K562 (cell line): Measurements from ENCODE around the gene FOXJ2. TPM values are rescaled to one million over a fixed set of nuclear protein-coding genes. Genes with fewer than 3 reads are reported as not detected.

Experiments used
- CBX5 ChIP-seq: IDR thresholded peaks from 2 replicates; pipeline ENCODE4 v1.6.1; 2014; ENCODE audit warnings: low read depth, borderline replicate concordance
- CHD2 ChIP-seq: IDR thresholded peaks from 2 replicates; pipeline ENCODE4 v1.6.1; 2011; ENCODE audit warnings: low read depth, low read length
- CUX1 ChIP-seq: fragments of 200-800 bp; sonication (Bioruptor generic); IDR thresholded peaks from 2 replicates; pipeline ENCODE4 v1.6.1; 2016; ENCODE audit warnings: missing genetic modification characterization, missing compliant biosample characterization
- DPF2 ChIP-seq: fragments of 450-650 bp; IDR thresholded peaks from 2 replicates; pipeline ENCODE4 v1.6.1; 2016
- EP300 ChIP-seq: IDR thresholded peaks from 2 replicates; pipeline ENCODE4 v1.6.1; 2012; ENCODE audit warnings: low read length, improper control_type of control experiment
- IRF9 ChIP-seq: fragments of 450-650 bp; IDR thresholded peaks from 2 replicates; pipeline ENCODE4 v1.6.1; 2016; ENCODE audit warnings: missing biosample characterization, missing genetic modification characterization
- KDM1A ChIP-seq, 2 experiments: fragments of 450-650 bp; IDR thresholded peaks; 2 replicates each; pipeline ENCODE4 v1.6.1; 2016; ENCODE audit warnings: mild to moderate bottlenecking in 2 of 2
- NFYB ChIP-seq: IDR thresholded peaks from 2 replicates; pipeline ENCODE4 v1.6.1; 2011; ENCODE audit warnings: mild to moderate bottlenecking, moderate library complexity; ENCODE audit not compliant: insufficient read length; ENCODE audit errors: extremely low read depth
- polyA plus RNA-seq, 8 experiments: library from polyadenylated mRNA; depleted of rRNA in 4 of 8; stranded (reverse) in 5 of 8; unstranded in 3 of 8; fragments of >200 nt; fragmentation: Nextera tagmentation in 2 of 8; fragmentation: Illumina TruSeq in 1 of 8; extraction: Ambion mirVana in 2 of 8; extraction: Trizol in 1 of 8; gene quantifications; 2 replicates each; pipeline versions ENCODE4 v1.2.1 to v1.2.3, GENCODE V29; 2011 to 2014; ENCODE audit warnings: inconsistent platforms in 1 of 8, missing spikeins in 1 of 8
- total RNA-seq, 7 experiments: library from RNA; depleted of rRNA in 6 of 7; stranded (reverse); fragments of >200 nt in 6 of 7; fragmentation: Illumina TruSeq in 2 of 7; extraction: Trizol in 2 of 7; gene quantifications; 2 replicates each; pipeline versions ENCODE4 v1.2.1 to v1.2.3, GENCODE V29; 2011 to 2021; ENCODE audit warnings: low replicate concordance in 1 of 7
- TF ChIP-seq, protein P1 (sequence below): fragments of 250-450 bp; sonication (Bioruptor Pico); IDR thresholded peaks from 2 replicates; pipeline ENCODE4 v1.5.0; 2020; ENCODE audit warnings: mild to moderate bottlenecking
- TF ChIP-seq, protein P2 (sequence below): sonication (generic); formaldehyde crosslinking; IDR thresholded peaks from 2 replicates; pipeline ENCODE4 v1.8.0; 2022; ENCODE audit warnings: mild to moderate bottlenecking, missing genetic modification reagents
- TF ChIP-seq, protein P3 (sequence below): fragments of 250-450 bp; sonication (Bioruptor Pico); IDR thresholded peaks from 2 replicates; pipeline ENCODE4 v1.5.0; 2021; ENCODE audit warnings: mild to moderate bottlenecking, borderline replicate concordance

Gene FOXJ2
- total and polyA plus RNA-seq, 9 of the 15 experiments (the other 6 are each of a cell fraction or from before 2014, with no cell fraction given) = 1.0 to 7.5 (median 2.4) TPM

DNA sequence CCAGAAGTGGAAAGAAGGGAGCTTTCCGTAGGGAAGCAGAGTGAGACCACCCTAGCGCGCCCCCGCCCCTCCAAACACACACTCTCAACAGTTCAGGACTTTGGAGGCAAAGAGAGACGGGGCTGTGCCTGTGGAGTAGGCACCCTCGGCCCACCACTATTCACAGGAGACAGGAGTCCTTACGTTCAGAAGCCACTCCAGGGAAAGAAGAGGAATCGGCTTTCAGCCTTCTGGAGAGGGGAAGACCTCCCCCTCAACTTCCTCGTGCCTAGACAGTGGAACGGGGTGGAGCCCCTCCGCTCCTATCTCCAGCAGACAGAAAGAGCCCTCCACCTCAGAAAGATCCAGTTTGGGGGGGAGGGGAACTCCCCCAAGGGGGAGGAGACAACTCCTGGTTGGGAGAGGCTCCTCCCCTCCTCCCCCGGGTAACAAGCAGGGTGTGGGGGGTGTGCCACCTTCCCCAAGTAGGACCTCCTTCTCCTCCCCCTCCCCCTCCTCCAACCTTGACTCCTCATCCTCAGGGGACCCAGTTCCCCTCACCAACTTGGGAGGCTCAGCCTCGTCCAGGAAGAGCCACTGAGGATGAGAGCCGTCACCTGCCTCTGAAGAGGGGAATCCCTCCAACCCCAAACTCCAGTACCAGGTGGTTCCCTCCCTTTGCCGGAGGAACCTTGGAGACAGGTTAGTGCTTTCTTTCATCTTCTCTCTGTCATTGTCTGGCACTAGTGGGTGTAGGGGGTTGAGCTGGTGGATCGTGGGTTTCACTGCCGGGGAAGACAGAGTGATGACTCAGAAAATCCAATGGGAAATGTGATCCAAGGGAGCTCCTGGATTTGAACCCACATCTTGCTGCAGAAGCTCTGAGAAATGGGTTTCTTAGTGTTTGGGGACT lies 883 bp downstream of the FOXJ2 start (continued):
- TF ChIP-seq CBX5 (no peak), KDM1A (IDR thresholded peaks at IDR 0.05) (peak in 1 of 2 experiments; percentile 29; a peak in 2 of 4 replicates), DPF2 (peak; percentile 50; the same call in 1 of the 2 replicates), IRF9 (tag) (no peak), EP300 (peak; percentile 39; the same call in 1 of the 2 replicates), CHD2 (peak; percentile 19; the same call in 1 of the 2 replicates), NFYB (no peak), CUX1 (no peak)
- TF ChIP-seq, protein P1, sequence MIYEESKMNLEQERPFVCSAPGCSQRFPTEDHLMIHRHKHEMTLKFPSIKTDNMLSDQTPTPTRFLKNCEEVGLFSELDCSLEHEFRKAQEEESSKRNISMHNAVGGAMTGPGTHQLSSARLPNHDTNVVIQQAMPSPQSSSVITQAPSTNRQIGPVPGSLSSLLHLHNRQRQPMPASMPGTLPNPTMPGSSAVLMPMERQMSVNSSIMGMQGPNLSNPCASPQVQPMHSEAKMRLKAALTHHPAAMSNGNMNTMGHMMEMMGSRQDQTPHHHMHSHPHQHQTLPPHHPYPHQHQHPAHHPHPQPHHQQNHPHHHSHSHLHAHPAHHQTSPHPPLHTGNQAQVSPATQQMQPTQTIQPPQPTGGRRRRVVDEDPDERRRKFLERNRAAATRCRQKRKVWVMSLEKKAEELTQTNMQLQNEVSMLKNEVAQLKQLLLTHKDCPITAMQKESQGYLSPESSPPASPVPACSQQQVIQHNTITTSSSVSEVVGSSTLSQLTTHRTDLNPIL (CRISPR knock-in tag) = no peak
- TF ChIP-seq, protein P2, sequence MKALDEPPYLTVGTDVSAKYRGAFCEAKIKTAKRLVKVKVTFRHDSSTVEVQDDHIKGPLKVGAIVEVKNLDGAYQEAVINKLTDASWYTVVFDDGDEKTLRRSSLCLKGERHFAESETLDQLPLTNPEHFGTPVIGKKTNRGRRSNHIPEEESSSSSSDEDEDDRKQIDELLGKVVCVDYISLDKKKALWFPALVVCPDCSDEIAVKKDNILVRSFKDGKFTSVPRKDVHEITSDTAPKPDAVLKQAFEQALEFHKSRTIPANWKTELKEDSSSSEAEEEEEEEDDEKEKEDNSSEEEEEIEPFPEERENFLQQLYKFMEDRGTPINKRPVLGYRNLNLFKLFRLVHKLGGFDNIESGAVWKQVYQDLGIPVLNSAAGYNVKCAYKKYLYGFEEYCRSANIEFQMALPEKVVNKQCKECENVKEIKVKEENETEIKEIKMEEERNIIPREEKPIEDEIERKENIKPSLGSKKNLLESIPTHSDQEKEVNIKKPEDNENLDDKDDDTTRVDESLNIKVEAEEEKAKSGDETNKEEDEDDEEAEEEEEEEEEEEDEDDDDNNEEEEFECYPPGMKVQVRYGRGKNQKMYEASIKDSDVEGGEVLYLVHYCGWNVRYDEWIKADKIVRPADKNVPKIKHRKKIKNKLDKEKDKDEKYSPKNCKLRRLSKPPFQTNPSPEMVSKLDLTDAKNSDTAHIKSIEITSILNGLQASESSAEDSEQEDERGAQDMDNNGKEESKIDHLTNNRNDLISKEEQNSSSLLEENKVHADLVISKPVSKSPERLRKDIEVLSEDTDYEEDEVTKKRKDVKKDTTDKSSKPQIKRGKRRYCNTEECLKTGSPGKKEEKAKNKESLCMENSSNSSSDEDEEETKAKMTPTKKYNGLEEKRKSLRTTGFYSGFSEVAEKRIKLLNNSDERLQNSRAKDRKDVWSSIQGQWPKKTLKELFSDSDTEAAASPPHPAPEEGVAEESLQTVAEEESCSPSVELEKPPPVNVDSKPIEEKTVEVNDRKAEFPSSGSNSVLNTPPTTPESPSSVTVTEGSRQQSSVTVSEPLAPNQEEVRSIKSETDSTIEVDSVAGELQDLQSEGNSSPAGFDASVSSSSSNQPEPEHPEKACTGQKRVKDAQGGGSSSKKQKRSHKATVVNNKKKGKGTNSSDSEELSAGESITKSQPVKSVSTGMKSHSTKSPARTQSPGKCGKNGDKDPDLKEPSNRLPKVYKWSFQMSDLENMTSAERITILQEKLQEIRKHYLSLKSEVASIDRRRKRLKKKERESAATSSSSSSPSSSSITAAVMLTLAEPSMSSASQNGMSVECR (CRISPR knock-in tag) = no peak
- TF ChIP-seq, protein P3, sequence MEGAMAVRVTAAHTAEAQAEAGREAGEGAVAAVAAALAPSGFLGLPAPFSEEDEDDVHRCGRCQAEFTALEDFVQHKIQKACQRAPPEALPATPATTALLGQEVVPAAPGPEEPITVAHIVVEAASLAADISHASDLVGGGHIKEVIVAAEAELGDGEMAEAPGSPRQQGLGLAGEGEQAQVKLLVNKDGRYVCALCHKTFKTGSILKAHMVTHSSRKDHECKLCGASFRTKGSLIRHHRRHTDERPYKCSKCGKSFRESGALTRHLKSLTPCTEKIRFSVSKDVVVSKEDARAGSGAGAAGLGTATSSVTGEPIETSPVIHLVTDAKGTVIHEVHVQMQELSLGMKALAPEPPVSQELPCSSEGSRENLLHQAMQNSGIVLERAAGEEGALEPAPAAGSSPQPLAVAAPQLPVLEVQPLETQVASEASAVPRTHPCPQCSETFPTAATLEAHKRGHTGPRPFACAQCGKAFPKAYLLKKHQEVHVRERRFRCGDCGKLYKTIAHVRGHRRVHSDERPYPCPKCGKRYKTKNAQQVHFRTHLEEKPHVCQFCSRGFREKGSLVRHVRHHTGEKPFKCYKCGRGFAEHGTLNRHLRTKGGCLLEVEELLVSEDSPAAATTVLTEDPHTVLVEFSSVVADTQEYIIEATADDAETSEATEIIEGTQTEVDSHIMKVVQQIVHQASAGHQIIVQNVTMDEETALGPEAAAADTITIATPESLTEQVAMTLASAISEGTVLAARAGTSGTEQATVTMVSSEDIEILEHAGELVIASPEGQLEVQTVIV = no peak
